ENCODE results near the gene PLAU.

PLAU gene

GRCh38 chr10:73915206-73915851 lies 4.4 kb downstream of the PLAU start:
- no peak for TF ChIP-seq TAF1 (IDR thresholded peaks at IDR 0.05; ENCODE audit: low read depth)
- no peak for TF ChIP-seq CREB1 (IDR thresholded peaks at IDR 0.05; ENCODE audit: low read depth)
- TF ChIP-seq NFIC (IDR thresholded peaks at IDR 0.05) = no peak
- no peak for TF ChIP-seq ZBTB7A (IDR thresholded peaks at IDR 0.05; ENCODE audit: low read depth)
- TF ChIP-seq EGR1 (IDR thresholded peaks at IDR 0.05) = no peak
- TF ChIP-seq USF1 (IDR thresholded peaks at IDR 0.05) = no peak
- no peak for TF ChIP-seq REST (IDR thresholded peaks at IDR 0.05; ENCODE audit: low read depth)
- no peak for TF ChIP-seq TCF12 (IDR thresholded peaks at IDR 0.05; ENCODE audit: low read depth)
- TF ChIP-seq EP300 (IDR thresholded peaks at IDR 0.05; ENCODE audit: borderline replicate concordance) = no peak
- TF ChIP-seq MAX (IDR thresholded peaks at IDR 0.05) = no peak
- no peak for TF ChIP-seq RAD21 (IDR thresholded peaks at IDR 0.05; ENCODE audit: low read depth)
- TF ChIP-seq CEBPB (IDR thresholded peaks at IDR 0.05) = no peak
- TF ChIP-seq YY1 (IDR thresholded peaks at IDR 0.05; ENCODE audit: low read depth) = no peak
- TF ChIP-seq TEAD4 (IDR thresholded peaks at IDR 0.05) = no peak

- no peak for TF ChIP-seq YY1 (IDR thresholded peaks at IDR 0.05; ENCODE audit: low read depth)
- TF ChIP-seq ZBTB7A (IDR thresholded peaks at IDR 0.05; ENCODE audit: low read depth) = 0 out of 2 replicates have a peak, but pooled peaks have one; percentile 19
Measured at GRCh38 chr10:73916761-73917470, 6.0 kb downstream of the PLAU start.

GRCh38 chr10:73917566-73918305 lies 6.8 kb downstream of the PLAU start:
- 0 out of 2 replicates have a peak, but pooled peaks have one; percentile 7 for TF ChIP-seq ZBTB7A (IDR thresholded peaks at IDR 0.05; ENCODE audit: low read depth)
- TF ChIP-seq USF1 (IDR thresholded peaks at IDR 0.05) = no peak

GRCh38 chr10:73919481-73919880 lies 8.5 kb downstream of the PLAU start:
- TF ChIP-seq TEAD4 (IDR thresholded peaks at IDR 0.05) = 0 out of 2 replicates have a peak, but pooled peaks have one; percentile 21

GRCh38 chr10:73920089-73920488 lies 9.2 kb downstream of the PLAU start:
- no peak for TF ChIP-seq EGR1 (IDR thresholded peaks at IDR 0.05)
- no peak for TF ChIP-seq YY1 (IDR thresholded peaks at IDR 0.05; ENCODE audit: low read depth)
- TF ChIP-seq FOXM1 (IDR thresholded peaks at IDR 0.05; ENCODE audit: borderline replicate concordance, low read depth) = no peak
- no peak for TF ChIP-seq RAD21 (IDR thresholded peaks at IDR 0.05; ENCODE audit: low read depth)
- TF ChIP-seq TEAD4 (IDR thresholded peaks at IDR 0.05) = no peak
- TF ChIP-seq ZBTB7A (IDR thresholded peaks at IDR 0.05; ENCODE audit: low read depth) = no peak

GRCh38 chr10:73922007-73922863 lies 11.3 kb downstream of the PLAU start:
- TF ChIP-seq YY1 (IDR thresholded peaks at IDR 0.05; ENCODE audit: low read depth) (no peak), FOXM1 (IDR thresholded peaks at IDR 0.05; ENCODE audit: borderline replicate concordance, low read depth) (no peak), TEAD4 (IDR thresholded peaks at IDR 0.05) (no peak), CEBPB (IDR thresholded peaks at IDR 0.05) (no peak), MAX (IDR thresholded peaks at IDR 0.05) (no peak), EGR1 (IDR thresholded peaks at IDR 0.05) (no peak), EP300 (IDR thresholded peaks at IDR 0.05; ENCODE audit: borderline replicate concordance) (no peak), ZBTB7A (IDR thresholded peaks at IDR 0.05; ENCODE audit: low read depth) (no peak), NFIC (IDR thresholded peaks at IDR 0.05) (no peak), REST (IDR thresholded peaks at IDR 0.05; ENCODE audit: low read depth) (no peak), TAF1 (IDR thresholded peaks at IDR 0.05; ENCODE audit: low read depth) (no peak), RAD21 (IDR thresholded peaks at IDR 0.05; ENCODE audit: low read depth) (no peak), USF1 (IDR thresholded peaks at IDR 0.05) (no peak), TCF12 (IDR thresholded peaks at IDR 0.05; ENCODE audit: low read depth) (no peak), CREB1 (IDR thresholded peaks at IDR 0.05; ENCODE audit: low read depth) (no peak)

Data from Ishikawa (cell line).